K562 (cell line): ENCODE results near the gene CNTFR. TPM values are rescaled to one million over a fixed set of nuclear protein-coding genes. Genes with fewer than 3 reads are reported as not detected.

ENCODE experiments used
- CTCF ChIP-seq, 3 experiments: IDR thresholded peaks in 2 of 3; conservative IDR thresholded peaks in 1 of 3; 2 replicates each; pipeline ENCODE4 v1.5.1; 2011 to 2012; ENCODE audit warnings: low read length in 3 of 3, mild to moderate bottlenecking in 3 of 3, control low read depth in 2 of 3, improper control_type of control experiment in 1 of 3, inconsistent platforms in 1 of 3, low read depth in 1 of 3, mixed read lengths in 1 of 3, moderate library complexity in 1 of 3; ENCODE audit not compliant: insufficient read depth in 2 of 3
- HOXB6 ChIP-seq: fragments of 250-450 bp; sonication (Bioruptor Pico); IDR thresholded peaks from 2 replicates; pipeline ENCODE4 v1.5.1; 2022; ENCODE audit warnings: mild to moderate bottlenecking, borderline replicate concordance
- PTTG1 ChIP-seq: fragments of 450-650 bp; IDR thresholded peaks from 2 replicates; pipeline ENCODE4 v1.6.1; 2016; ENCODE audit warnings: low read depth, mild to moderate bottlenecking, missing genetic modification characterization, missing compliant biosample characterization
- RB1 ChIP-seq: fragments of 450-650 bp; IDR thresholded peaks from 2 replicates; pipeline ENCODE4 v1.6.1; 2017; ENCODE audit warnings: low read depth, mild to moderate bottlenecking
- RBFOX2 ChIP-seq: fragments of 200-400 bp; formaldehyde crosslinking; IDR thresholded peaks from 2 replicates; pipeline ENCODE4 v1.6.1; 2017; ENCODE audit warnings: low read depth, mild to moderate bottlenecking, low read length, moderate library complexity
- RHOXF2B ChIP-seq: fragments of 250-450 bp; sonication (Bioruptor Pico); conservative IDR thresholded peaks from 2 replicates; pipeline ENCODE4 v1.5.1; 2021
- TSC22D4 ChIP-seq: fragments of 450-650 bp; IDR thresholded peaks from 2 replicates; pipeline ENCODE4 v1.6.1; 2016; ENCODE audit warnings: missing genetic modification characterization, missing biosample characterization, control low read depth
- polyA plus RNA-seq, 8 experiments: library from polyadenylated mRNA; depleted of rRNA in 4 of 8; stranded (reverse) in 5 of 8; unstranded in 3 of 8; fragments of >200 nt; fragmentation: Nextera tagmentation in 2 of 8; fragmentation: Illumina TruSeq in 1 of 8; extraction: Ambion mirVana in 2 of 8; extraction: Trizol in 1 of 8; gene quantifications; 2 replicates each; pipeline versions ENCODE4 v1.2.1 to v1.2.3, GENCODE V29; 2011 to 2014; ENCODE audit warnings: inconsistent platforms in 1 of 8, missing spikeins in 1 of 8
- total RNA-seq, 7 experiments: library from RNA; depleted of rRNA in 6 of 7; stranded (reverse); fragments of >200 nt in 6 of 7; fragmentation: Illumina TruSeq in 2 of 7; extraction: Trizol in 2 of 7; gene quantifications; 2 replicates each; pipeline versions ENCODE4 v1.2.1 to v1.2.3, GENCODE V29; 2011 to 2021; ENCODE audit warnings: low replicate concordance in 1 of 7
- TF ChIP-seq, protein P1 (sequence below): fragments of 200-600 bp; sonication (generic); IDR thresholded peaks from one replicate; pipeline ENCODE4 v1.6.1; 2012; ENCODE audit warnings: mild to moderate bottlenecking, low read depth, low read length, inconsistent platforms
- TF ChIP-seq, protein P2 (sequence below): fragments of 250-450 bp; sonication (Bioruptor Pico); IDR thresholded peaks from 2 replicates; pipeline ENCODE4 v1.8.0; 2021; ENCODE audit warnings: moderate library complexity, mild to moderate bottlenecking, inconsistent platforms

CNTFR gene
- total and polyA plus RNA-seq, 9 of the 15 experiments (the other 6 are each of a cell fraction or from before 2014, with no cell fraction given) = not detected

DNA sequence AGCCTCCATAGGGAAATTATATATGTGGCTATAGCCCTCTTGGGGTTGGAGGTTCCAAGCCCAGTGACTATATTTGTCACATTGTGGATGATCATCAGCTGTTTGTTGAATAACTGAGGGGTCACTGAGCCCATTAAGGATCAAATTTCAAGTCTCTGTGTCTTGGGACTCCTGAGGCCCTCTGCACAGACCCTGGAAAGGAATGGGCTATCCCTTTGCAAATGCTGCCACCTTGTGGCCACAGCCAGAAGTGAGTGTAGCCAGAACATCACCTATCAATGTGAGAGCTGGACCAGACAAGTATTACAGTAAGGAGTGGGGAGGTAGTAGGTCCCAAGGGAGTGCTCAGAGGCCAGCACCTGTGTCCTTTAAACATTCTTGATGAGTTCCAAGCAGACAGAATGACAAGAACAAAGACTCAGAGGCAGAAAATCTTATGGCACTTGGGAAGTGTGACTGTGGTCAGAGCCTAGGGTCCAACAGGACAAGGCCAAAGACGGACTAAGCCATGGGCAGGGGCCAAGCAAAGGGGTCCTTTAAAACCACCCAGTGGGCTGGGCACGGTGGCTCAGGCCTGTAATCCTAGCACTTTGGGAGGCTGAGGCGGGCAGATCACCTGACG, 14.2 kb upstream of the CNTFR start (continued):
- TF ChIP-seq, protein P1, sequence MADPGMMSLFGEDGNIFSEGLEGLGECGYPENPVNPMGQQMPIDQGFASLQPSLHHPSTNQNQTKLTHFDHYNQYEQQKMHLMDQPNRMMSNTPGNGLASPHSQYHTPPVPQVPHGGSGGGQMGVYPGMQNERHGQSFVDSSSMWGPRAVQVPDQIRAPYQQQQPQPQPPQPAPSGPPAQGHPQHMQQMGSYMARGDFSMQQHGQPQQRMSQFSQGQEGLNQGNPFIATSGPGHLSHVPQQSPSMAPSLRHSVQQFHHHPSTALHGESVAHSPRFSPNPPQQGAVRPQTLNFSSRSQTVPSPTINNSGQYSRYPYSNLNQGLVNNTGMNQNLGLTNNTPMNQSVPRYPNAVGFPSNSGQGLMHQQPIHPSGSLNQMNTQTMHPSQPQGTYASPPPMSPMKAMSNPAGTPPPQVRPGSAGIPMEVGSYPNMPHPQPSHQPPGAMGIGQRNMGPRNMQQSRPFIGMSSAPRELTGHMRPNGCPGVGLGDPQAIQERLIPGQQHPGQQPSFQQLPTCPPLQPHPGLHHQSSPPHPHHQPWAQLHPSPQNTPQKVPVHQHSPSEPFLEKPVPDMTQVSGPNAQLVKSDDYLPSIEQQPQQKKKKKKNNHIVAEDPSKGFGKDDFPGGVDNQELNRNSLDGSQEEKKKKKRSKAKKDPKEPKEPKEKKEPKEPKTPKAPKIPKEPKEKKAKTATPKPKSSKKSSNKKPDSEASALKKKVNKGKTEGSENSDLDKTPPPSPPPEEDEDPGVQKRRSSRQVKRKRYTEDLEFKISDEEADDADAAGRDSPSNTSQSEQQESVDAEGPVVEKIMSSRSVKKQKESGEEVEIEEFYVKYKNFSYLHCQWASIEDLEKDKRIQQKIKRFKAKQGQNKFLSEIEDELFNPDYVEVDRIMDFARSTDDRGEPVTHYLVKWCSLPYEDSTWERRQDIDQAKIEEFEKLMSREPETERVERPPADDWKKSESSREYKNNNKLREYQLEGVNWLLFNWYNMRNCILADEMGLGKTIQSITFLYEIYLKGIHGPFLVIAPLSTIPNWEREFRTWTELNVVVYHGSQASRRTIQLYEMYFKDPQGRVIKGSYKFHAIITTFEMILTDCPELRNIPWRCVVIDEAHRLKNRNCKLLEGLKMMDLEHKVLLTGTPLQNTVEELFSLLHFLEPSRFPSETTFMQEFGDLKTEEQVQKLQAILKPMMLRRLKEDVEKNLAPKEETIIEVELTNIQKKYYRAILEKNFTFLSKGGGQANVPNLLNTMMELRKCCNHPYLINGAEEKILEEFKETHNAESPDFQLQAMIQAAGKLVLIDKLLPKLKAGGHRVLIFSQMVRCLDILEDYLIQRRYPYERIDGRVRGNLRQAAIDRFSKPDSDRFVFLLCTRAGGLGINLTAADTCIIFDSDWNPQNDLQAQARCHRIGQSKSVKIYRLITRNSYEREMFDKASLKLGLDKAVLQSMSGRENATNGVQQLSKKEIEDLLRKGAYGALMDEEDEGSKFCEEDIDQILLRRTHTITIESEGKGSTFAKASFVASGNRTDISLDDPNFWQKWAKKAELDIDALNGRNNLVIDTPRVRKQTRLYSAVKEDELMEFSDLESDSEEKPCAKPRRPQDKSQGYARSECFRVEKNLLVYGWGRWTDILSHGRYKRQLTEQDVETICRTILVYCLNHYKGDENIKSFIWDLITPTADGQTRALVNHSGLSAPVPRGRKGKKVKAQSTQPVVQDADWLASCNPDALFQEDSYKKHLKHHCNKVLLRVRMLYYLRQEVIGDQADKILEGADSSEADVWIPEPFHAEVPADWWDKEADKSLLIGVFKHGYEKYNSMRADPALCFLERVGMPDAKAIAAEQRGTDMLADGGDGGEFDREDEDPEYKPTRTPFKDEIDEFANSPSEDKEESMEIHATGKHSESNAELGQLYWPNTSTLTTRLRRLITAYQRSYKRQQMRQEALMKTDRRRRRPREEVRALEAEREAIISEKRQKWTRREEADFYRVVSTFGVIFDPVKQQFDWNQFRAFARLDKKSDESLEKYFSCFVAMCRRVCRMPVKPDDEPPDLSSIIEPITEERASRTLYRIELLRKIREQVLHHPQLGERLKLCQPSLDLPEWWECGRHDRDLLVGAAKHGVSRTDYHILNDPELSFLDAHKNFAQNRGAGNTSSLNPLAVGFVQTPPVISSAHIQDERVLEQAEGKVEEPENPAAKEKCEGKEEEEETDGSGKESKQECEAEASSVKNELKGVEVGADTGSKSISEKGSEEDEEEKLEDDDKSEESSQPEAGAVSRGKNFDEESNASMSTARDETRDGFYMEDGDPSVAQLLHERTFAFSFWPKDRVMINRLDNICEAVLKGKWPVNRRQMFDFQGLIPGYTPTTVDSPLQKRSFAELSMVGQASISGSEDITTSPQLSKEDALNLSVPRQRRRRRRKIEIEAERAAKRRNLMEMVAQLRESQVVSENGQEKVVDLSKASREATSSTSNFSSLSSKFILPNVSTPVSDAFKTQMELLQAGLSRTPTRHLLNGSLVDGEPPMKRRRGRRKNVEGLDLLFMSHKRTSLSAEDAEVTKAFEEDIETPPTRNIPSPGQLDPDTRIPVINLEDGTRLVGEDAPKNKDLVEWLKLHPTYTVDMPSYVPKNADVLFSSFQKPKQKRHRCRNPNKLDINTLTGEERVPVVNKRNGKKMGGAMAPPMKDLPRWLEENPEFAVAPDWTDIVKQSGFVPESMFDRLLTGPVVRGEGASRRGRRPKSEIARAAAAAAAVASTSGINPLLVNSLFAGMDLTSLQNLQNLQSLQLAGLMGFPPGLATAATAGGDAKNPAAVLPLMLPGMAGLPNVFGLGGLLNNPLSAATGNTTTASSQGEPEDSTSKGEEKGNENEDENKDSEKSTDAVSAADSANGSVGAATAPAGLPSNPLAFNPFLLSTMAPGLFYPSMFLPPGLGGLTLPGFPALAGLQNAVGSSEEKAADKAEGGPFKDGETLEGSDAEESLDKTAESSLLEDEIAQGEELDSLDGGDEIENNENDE = no peak
- TF ChIP-seq CTCF (IDR thresholded peaks at IDR 0.05 in 2 of 3, conservative IDR thresholded peaks at IDR 0.05 in 1 of 3; ENCODE audit: insufficient read depth in 2 of 3, low read depth in 1 of 3, low read length in 3 of 3) = peak; percentile 75 to 86 (median 84)
- no peak for TF ChIP-seq RBFOX2
- no peak for TF ChIP-seq HOXB6 (CRISPR knock-in tag)
- no peak for TF ChIP-seq RHOXF2B (CRISPR knock-in tag)
- no peak for TF ChIP-seq TSC22D4 (tag)
- no peak for TF ChIP-seq PTTG1 (tag)
- TF ChIP-seq RB1 = no peak
- TF ChIP-seq, protein P2, sequence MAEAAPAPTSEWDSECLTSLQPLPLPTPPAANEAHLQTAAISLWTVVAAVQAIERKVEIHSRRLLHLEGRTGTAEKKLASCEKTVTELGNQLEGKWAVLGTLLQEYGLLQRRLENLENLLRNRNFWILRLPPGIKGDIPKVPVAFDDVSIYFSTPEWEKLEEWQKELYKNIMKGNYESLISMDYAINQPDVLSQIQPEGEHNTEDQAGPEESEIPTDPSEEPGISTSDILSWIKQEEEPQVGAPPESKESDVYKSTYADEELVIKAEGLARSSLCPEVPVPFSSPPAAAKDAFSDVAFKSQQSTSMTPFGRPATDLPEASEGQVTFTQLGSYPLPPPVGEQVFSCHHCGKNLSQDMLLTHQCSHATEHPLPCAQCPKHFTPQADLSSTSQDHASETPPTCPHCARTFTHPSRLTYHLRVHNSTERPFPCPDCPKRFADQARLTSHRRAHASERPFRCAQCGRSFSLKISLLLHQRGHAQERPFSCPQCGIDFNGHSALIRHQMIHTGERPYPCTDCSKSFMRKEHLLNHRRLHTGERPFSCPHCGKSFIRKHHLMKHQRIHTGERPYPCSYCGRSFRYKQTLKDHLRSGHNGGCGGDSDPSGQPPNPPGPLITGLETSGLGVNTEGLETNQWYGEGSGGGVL (CRISPR knock-in tag) = no peak
